GM21786 (cell line): ENCODE data around the gene SOX6.
"Not testable (repeated sequence)": the region's sequence is repeated elsewhere in the genome, so short reads cannot be mapped to it uniquely, and the experiment has no call there.

Source experiments
- ATAC-seq: cut with Tn5 transposase; IDR thresholded peaks from one replicate; pipeline ENCODE4 v1.9.1; 2021; ENCODE audit not compliant: unreplicated experiment

Gene SOX6

DNA sequence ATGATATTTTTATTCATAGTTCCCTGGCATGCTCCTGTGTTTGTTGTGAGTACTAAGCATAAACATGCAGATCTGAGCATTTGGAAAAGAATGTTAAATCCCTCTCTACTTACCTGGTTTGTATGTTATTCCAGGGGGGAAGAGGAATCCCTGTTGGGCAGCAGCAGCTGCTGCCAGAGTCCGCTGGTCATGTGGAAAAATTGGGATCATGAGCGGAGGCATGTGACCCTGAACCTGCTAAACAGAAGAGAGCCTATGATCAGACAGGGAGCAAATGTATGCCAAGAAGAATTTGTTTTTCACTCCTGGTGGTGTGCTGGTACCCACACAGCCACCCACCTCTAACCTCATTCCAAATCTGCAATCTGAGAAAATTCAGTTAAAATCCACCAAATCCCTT, 244.7 kb downstream of the SOX6 start:
- ATAC-seq = no peak

DNA sequence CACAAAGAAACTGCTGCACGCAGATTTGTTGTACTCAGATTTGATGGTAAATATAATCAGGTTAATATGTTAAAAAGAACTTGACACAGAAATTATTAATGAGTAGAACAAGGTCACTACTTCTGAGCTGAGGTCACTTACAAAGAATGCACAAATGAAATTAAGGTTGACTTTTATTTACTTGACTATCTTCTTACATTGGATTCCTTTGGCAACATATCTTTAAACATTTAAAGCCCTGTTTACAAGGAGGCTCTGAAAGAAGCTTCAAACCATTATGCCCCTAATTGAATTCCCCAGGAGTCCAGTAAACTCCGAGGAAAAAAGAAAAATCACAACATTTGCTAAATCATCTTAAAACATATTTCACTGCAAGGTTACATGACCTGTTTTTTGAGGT, 245.5 kb downstream of the SOX6 start:
- no peak for ATAC-seq

DNA sequence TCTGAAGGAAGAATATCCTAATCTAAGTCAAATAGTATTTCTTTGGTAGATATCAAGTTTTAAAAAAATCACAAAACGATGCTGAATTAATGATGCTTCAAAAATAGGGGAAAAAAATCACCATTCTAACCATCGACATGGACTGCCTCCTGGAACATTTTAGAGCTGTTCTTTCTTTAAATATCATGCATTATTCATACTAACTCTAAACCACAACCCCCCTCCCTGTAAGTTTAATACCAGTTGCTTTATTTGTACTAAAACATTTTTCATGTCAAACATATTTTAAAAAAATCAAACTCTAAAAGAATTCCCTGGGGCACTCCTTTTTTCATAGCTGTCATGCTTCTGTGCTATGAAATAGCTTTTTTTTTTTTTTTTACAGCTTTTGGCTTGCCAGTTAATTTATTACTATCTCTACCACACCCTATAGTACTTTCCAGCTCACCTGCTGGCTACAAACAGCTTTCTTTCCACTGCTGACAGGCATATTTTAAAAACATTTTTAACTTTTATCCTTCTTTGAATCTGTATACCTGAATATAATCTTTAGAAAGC, 256.9 kb downstream of the SOX6 start:
- no peak for ATAC-seq

DNA sequence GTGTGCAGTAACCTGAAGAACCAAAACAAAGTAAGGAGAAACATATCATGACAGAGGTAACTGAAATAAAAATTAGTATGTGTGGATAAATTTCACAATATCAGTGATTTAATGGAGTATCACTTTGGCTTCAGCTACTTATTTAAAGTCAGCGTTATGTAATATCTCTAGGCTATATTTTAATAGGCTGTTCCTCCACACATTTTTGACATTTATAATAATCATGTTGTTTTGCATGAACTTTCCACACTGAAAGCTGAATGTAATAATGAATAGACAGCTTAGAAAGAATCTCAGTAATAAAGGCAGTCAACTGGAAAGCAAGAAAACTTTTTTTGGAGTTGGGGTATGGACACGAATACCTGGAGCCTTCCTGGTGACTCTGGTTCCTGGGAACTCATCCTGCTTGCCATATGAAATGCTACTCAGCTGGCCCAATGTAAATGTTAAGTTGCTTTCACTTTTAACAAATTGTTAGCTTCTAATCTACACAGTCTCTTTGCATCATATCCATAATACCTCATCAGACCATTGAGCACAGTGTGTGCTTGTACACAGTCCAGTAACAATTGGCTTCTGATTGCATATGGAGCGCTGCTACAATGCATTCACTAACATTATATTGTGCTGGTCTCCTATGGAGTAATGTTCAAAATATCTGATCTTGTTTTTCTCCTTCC, 257.7 kb downstream of the SOX6 start:
- no peak for ATAC-seq

DNA sequence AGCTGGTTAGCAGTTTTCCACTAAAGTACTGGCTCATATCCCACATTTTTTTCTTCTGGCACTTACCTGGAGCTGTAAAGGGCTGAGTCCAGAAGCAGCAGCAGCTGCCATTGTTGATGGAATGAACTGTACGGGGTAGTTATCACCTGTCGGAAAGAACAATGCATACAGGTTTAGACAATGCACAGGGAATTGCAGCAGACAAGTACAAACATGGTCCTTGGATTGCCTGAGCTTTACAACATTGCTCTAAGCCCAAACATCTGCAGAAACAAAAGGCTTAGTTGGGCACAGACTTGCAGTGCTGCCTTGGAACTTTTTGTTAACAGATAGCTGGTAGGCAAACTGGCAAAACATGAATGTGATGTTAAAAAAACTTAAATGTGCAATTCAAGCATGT, 258.8 kb downstream of the SOX6 start:
- no peak for ATAC-seq

DNA sequence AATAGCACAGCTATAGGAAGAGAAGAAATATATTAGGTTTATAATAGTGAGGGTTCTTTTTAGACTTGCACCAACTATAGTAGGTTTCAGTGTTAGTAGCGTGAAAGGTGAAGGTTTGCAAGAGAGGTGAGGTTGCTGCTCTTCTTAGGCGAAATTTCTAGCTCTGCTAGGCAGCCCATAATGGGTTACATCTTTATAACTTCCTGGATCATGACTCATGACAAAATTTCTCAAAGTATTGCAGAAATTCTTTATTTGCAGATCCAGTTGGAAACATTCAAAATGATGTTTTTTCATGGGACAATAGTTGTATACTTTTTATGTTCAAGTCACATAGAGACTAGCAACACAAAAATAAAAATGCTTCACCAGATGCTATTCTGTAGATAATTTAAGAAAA, 260.0 kb downstream of the SOX6 start:
- ATAC-seq = no peak

DNA sequence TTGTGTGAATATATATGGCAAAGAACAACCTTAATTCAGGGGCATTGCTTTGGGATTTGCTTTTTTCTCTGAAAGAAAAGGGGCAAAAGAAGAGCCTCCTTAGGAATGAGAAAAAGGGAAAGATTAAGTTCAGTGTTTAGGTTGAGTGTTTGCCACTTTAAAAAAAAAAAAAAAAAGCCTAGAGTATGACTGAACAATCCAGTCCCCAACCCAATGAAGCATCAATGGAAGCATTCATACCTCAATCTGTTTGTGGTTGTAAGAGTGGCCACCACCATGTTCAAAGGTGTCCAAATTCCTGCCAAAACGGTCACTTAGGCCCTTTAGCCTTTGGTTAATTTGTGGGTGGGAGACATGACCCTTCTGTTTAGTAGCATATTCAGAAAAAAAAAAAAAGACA, 260.6 kb downstream of the SOX6 start:
- no peak for ATAC-seq

DNA sequence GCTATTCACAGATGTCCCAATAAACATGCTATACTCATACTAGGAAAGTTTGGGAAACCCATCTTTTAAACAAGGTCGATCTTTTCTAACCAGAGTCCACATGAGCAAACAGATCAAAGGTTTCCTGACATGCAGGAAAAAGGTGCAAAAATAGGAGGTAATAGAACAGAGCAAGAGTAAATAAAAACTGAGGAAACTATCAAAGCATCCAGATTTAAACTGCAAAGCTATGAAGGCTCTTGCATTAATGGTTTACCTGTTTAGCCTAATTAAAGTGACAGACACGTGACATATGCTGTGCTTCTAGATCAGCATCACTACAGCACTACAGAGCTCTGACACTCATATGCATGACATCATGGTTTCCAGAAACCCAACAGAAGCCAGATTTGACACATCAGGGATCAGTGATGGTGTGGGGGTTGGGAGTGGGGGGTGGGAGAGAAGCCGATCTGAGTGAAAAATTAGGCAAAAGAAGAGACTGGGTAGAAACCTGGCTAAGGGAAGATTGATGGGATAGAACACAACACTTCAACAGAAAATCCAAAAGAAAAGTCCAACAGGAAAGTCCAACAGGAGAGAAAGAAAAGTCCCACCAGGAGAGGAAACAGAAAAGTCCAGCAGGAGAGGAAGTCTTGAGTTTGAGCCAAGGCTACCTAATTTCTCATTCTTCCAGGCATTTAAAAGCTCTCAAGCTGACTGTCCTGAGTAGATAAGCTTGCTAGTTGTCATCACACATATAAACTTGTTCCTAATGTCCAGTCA, 262.3 kb downstream of the SOX6 start:
- ATAC-seq = no peak

DNA sequence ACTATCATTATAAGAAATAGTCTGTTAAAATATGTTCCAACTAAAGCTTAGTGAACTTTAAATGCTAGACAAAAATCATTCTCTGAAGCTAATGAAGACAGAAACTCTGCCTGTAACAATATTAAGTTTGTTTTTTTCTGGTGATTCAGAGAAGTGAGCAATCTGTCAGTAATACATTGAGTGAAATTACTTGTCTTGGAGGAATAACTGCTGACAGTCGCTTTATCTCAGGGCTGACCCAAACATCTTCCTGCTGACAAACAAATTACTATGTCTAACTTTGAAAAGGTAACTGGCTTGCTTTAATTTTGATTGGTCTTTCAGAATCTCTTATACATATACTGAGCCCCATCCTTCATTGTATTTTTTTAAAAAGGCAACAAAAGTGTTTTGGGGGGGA, 264.5 kb downstream of the SOX6 start:
- ATAC-seq = no peak

DNA sequence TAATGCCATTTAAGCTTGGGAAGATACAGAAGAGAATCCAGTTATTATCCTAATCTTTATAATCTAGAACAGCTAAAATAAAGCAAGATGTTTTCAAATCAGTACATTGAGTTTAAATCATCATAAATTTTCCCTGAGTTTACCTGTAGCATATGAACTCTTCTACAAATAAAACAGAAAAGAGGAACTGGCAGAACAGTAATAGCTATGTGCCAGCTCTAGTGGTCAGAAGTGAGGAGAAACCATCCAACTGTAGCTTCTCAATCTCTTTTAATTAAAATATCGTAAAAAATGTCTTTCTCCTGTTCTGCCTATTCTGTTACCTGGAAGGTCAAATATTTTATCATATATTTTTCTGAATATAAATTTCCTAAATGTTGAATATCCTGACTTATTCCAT, 266.9 kb downstream of the SOX6 start:
- ATAC-seq = no peak

DNA sequence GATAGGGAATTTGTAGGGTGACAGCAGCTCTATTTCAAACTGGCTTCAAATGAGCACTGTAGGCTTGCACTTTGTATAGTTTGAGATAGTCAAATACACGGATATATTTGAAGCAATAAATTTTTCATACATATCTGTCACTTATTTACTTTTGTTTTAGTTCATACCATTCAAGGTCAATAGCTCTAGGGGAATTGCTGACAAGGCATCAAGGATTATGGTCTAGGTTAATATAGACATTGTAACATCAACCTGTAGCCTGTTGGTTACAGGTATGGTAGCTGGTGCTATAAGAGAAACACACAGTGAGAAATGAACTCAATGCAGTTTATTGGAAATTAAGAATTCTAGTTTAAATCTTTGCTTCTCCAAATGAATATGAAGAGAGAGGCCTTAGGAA, 267.6 kb downstream of the SOX6 start:
- no peak for ATAC-seq

DNA sequence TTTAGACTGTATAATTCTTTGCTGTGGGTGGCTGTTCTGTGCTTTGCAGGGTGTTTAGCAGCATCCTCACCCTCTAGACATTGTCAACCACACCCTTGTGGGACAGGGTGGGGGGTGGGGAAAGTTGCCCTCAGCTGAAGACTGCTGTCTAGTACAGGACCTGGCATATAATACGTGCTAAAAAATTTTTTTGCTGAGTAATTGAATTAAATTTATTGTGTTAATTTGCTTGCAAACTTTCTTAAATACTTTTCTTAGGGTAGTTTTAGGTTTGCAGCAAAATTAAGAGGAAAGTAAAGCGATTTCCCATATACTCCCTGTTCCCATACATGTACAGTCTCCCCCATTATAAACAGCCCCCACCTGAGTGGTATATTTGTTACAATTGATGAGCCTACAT, 268.5 kb downstream of the SOX6 start:
- no peak for ATAC-seq

DNA sequence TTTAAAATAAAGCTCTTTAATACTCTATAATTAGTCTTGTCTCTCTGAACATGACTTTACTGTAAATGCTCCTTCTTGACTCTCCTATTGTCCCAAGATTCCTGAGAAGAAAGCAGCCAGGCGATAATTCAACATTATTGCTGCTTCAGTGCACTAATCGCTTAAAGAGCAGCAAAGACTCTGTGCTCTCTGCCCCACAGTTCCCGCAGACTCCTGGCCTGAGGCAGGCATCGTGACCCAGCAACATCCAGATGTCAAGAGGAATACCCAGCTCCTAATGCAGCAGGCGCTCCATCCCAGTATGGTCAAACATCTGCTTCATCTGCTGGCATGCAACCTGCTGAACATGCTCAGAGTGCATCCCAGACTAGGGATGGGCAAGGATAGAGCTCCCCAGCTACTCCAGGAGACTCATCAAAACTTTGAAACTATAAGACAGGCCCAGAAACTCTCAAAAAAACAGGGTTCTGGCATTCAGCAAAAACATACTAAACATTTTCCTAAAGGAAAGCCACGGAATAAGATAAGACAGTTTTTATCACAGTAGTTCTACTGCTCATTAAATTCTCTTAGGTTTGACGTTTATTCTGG, 270.0 kb downstream of the SOX6 start:
- ATAC-seq = no peak

DNA sequence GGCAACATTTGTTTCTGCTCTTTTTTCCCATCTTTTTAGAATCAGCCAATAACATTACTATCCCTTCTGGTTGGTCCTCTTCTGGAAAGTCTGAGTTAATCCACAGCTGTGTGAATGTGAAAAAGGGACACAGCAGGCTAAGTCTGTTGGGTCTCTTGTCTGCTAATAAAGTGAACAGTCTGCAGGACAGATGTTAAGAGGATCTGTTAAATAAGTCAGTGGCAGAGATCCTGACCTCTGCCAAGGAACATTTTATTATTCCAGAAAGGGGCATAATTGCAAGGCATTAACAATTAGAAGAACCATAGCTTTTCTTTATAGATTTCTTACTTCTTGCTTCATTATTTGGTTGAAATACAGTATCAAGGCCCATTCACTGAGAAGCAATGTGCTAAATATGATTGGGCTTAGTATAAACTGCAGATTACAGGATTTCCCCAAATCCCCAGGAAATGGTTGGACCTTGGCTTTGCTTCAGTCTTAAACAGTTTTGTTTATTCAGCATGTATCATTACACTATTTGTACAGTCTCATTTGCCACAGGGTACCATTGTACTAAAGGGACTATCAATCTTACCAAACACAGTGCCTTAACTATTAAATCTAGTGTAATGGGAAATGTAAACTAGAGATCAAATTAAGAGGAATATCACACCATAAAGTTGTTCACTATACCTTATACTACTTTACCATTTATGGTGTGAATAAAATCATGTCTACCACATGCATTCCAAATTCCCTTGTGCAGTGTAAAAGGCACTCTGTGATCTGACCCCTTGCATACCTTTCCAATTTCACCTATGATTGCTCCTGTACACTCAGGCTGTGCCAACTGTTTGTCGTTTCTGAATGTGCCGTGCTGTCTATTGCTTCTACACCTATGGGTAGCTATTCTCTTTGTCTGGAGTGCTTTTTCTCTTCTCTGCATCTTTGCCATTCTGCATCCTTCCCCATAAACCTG, 274.0 kb downstream of the SOX6 start:
- no peak for ATAC-seq

DNA sequence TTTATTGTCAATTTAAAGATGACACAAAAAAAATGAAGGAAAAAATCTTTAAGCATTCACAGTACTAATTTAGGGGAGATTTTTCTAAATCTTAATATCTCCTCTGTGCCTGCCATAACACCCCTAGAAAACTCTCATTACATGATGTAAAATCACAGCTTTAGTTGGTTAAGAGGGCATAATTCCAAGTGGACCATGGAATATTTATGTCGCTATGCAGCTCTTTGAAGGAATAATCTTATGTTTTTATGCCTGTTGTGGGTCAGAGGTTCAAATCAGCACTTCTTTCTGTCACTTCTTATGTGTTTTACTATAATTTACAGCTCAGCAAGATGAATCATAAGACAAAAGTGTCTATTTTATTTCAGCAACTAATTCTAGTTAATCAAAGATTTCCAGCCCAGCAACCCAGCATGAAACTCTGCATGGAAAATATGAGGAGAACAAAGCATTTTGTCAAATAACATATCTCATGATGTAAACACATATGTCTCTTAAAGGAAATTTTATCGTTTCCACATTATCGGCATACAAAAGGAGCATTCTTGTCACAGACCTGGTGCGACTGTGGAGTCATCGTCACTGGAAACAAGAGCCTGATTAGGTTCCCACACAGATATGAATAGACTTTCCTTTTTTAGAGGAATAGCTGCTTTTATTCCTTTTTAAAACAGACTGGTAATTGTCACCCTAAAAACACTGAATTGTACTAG, 274.8 kb downstream of the SOX6 start:
- ATAC-seq = no peak

DNA sequence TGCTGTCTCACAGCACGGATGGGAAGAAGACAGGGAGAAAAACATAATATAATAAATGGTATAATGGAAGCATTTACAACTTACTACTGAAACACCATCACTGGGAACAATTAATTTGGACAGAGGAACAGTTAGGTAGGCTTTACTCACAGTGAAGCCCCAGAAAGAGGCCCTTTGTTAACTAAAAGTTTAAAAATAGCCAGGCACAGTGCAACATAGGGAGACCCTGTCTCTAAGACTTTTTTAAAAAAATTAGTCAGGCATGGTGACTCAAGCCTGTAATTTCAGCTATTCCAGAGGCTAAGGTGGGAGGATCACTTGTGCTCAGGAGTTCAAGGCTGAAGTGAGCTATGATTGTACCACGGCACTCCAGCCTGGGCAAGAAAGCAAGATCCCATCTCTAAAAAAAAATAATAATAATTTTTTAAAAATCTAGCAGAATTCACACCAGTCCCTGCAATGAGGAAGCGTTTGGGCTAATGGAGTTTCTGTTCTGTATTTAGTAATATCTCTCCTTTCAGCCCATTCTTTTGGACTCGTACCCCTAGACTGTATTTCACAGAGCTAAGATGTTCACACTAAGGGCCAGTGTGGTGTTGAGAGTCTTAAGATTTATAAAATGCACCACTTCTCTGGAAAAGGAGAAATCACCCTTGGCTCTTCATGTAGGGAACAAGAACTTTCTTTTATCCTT, 275.5 kb downstream of the SOX6 start:
- no peak for ATAC-seq

DNA sequence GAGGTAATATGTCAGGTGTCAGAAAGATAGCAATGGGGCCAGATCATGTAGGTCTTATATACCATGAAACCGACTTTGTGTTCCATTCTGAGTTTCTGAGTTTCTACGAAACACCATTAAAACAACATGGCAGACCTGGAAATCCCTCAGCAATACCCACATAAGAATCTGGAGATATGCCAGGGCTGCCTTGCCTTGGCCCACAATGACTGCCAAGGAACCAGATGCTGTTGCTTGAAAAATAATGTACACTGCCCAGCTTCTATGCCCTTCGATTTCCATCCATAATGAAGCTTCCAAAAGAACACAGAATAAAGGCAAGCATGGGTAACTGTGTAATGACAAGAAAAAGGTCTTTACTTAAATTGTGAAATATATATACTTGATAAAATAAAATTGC, 277.4 kb downstream of the SOX6 start:
- no peak for ATAC-seq

DNA sequence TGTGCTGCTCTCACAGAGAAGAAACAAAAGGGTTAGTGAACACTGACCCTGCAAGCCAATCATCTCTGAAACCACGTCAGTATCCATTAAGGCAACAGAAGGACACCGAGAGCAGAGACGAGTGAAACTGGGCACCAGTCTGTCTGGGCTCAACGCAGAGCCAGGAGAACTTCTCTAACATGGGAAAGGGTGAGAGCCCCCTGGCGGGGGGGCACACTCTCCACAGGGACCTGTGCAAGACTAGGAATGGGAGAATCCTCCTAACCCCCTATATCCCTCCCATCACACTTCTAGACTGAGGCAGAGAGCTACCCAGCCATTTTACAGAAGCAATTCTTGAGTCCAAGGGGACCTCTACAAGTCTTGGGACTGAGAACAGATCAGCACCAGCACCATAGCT, 285.8 kb downstream of the SOX6 start:
- ATAC-seq = no peak

DNA sequence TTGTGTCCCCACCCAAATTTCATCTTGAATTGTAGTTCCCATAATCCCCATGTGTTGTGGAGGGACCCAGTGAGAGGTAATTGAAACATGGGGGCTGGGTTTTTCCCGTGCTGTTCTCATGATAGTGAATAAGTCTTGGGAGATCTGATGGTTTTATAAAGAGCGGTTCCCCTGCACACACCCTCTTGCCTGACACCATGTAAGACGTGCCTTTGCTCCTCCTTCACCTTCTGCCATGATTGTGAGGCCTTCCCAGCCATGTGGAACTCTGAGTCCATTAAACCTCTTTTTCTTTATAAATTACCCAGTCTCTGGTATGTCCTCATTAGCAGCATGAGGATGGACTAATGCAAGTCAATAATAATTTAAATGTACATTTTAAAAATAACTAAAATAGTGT, 289.1 kb downstream of the SOX6 start:
- ATAC-seq = not testable (repeated sequence)

DNA sequence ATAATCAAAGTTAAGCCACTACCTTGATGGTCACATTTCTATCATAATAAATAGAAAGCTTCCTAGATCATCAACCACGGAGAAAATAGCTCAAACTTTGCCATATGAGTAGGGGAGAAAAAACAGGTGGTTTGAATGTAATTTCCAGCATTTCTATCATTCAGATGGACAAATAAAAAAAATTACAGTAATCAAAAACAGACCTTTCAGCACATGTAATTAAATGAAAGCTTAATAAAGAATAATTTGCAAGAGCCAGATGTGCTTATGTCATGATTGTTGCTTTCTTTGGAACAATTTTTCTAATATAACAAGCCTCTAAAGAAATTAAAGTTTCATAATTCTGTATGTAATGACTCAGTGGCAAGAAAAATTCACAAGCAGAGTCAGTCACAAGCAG, 297.0 kb downstream of the SOX6 start:
- no peak for ATAC-seq
